Vagina (tissue), 2 donors: ENCODE data around the gene SIRT7.

Experiments used
- CTCF ChIP-seq, 3 experiments: fragments of 450-650 bp in 2 of 3; fragments of 200-600 bp in 1 of 3; sonication (generic) in 1 of 3; IDR thresholded peaks; one replicate each; pipeline ENCODE4 v1.5.1; 2017 to 2019; ENCODE audit warnings: antibody characterized with exemption in 3 of 3, mild to moderate bottlenecking in 2 of 3, moderate library complexity in 2 of 3
- POLR2A ChIP-seq, 2 donors: fragments of 450-650 bp; IDR thresholded peaks; one replicate each; pipeline ENCODE4 v1.6.1; 2017; ENCODE audit warnings: antibody characterized with exemption in 2 of 2, mild to moderate bottlenecking in 2 of 2, moderate library complexity in 2 of 2

DNA sequence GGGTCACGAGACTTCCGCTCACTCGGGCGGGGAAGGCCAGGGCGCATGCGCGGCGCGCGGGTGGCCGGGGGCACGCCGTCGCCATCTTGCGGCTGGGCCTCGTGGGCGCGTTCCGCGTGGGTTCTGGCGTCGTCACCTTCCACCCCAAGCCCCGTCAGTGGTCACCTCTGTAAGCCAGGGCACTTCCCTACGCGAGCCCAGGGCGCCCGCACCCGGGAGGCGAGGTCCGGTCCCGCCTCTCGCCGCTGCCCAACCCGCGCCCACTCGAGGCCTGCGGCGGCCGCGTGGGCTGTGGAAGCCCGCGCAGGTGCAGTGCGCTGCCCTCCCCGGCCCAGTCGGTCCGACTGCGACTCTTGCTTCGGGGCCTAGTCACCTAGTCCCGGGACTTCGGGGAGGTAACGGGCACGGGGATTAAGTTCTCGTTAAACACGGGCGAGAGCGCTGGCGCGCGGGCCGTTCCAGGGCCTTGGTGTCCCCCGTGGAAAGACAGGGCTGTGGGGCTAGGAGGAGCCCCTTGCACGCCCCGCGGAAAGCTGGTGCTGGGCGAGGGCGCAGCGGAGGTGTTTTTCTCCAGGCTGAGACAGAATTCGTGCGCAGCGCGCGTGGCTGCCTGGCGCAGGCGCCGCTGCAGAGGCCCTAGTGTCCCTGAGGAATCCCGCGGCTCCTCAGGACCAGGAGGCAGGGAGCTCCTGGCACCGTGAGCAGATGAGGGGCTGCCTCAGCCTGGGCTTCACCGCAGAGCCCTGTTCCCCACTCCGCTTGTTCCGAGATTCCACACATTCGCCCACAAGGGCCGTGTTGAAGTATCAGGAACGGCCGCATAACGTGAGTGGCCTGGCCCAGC lies 46.4 kb downstream of the SIRT7 start:
- TF ChIP-seq POLR2A (IDR thresholded peaks at IDR 0.05) (peak in 1 of 2 donors; percentile 98), CTCF (IDR thresholded peaks at IDR 0.05) (peak in 2 of 3 experiments; percentile 32 to 66)
